Lung (tissue), 12 donors: ENCODE data around the gene OGFOD1. TPM values are rescaled to one million over a fixed set of nuclear protein-coding genes. Genes with fewer than 3 reads are reported as not detected.

Experiments
- ATAC-seq: fragments of 200-7000 bp; cut with Tn5 transposase; one replicate; pipeline ENCODE4 v1.9.1; 2020; ENCODE audit warnings: moderate number of reproducible peaks; ENCODE audit not compliant: insufficient read depth, low FRiP score
- DNase-seq, 3 donors: peaks; one replicate each; pipeline ENCODE4 v3.0.0-alpha.2; 2013 to 2017
- H3K27ac ChIP-seq, 2 donors: one replicate each; pipeline ENCODE4 v1.5.1; 2013; ENCODE audit warnings: mild to moderate bottlenecking in 2 of 2, moderate library complexity in 2 of 2, control low read depth in 1 of 2, inconsistent platforms in 1 of 2, low read depth in 1 of 2, low read length in 1 of 2
- H3K27me3 ChIP-seq, 3 donors: one replicate each; pipeline ENCODE4 v1.5.1; 2013; ENCODE audit warnings: low read length in 2 of 3; ENCODE audit not compliant: control insufficient read depth in 3 of 3, insufficient read depth in 3 of 3
- H3K36me3 ChIP-seq, 4 donors: one replicate each; pipeline ENCODE4 v1.5.1; 2013; ENCODE audit warnings: low read length in 4 of 4, mild to moderate bottlenecking in 1 of 4, moderate library complexity in 1 of 4; ENCODE audit not compliant: control insufficient read depth in 4 of 4, insufficient read depth in 4 of 4
- H3K4me1 ChIP-seq, 5 donors: one replicate each; pipeline ENCODE4 v1.5.1; 2013; ENCODE audit warnings: low read length in 5 of 5, mild to moderate bottlenecking in 2 of 5, moderate library complexity in 1 of 5; ENCODE audit not compliant: control insufficient read depth in 5 of 5, insufficient read depth in 5 of 5
- H3K4me3 ChIP-seq: one replicate; pipeline ENCODE4 v1.5.1; 2013; ENCODE audit warnings: mild to moderate bottlenecking, control low read depth, moderate library complexity
- H3K9ac ChIP-seq, 2 donors: one replicate each; pipeline ENCODE4 v1.5.1; 2013; ENCODE audit warnings: low read length in 2 of 2, control low read depth in 1 of 2; ENCODE audit not compliant: insufficient read depth in 1 of 2
- H3K9me3 ChIP-seq, 4 donors: one replicate each; pipeline ENCODE4 v1.5.1; 2013; ENCODE audit warnings: low read length in 3 of 4, mild to moderate bottlenecking in 1 of 4, moderate library complexity in 1 of 4; ENCODE audit not compliant: control insufficient read depth in 4 of 4, insufficient read depth in 3 of 4
- WGBS, 2 donors: extraction: QIAGEN DNeasy Blood & Tissue Kit; methylation state at CpG; one replicate each; pipeline ENCODE4 v1.1.7; 2013; 5-methylcytosine and 5-hydroxymethylcytosine counted together
- polyA plus RNA-seq, 2 donors: library from polyadenylated mRNA; stranded (reverse); fragments of 200-250 nt; gene quantifications; one replicate each; pipeline ENCODE4 v1.2.1, GENCODE V29; 2013
- total RNA-seq, 2 donors: library from RNA; depleted of rRNA in 1 of 2; stranded (reverse); fragments of >200 nt in 1 of 2; gene quantifications; one replicate each; pipeline ENCODE4 v1.2.1, GENCODE V29; 2014 to 2021
- TF ChIP-seq, protein P1 (sequence below): IDR thresholded peaks from 2 replicates; pipeline ENCODE4 v1.5.1; 2012; ENCODE audit warnings: mild to moderate bottlenecking; ENCODE audit errors: control extremely low read depth, extremely low read depth
- donor health status: control.
- donor health status: control.
- donor health status: Bipolar disorder and iron deficiency.
- donor health status: healthy.
- donor health status: DM: yes; HTN: yes; CAD: no.

Gene OGFOD1
- total and polyA plus RNA-seq, 4 donors, result 9.1 to 36.1 (median 29.5) TPM

DNA sequence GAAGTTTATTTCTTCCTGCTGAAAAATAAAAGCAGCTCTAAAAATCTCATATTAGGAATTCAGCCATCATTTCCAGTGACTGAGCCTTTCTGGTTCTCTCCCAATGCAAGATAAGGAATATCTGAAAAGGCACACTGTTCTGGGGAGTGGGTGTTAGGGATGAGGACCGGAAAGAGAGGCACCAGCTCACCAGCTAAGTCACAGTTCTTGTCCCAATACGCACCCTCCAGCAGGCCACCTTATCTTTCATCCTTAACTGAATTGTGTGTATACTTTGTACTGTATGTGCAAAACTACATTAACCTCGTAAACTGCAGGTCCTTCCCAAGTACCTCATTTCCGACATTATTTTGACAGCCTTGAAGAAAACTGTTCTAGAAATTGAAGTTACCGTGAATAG, 37.0 kb upstream of the OGFOD1 start:
- H3K9me3 ChIP-seq, result no peaks in the 10 kb centered on the region
- WGBS, 2 donors, result 84 to 87% methylated on average over 5 of the region's 5 CpGs
- peaks cover 0 to 9% (median 1%) of the 10 kb centered on the region in 5 donors for H3K4me1 ChIP-seq
- peaks cover 0 to 16% (median 5%) of the 10 kb centered on the region in 4 donors for H3K36me3 ChIP-seq
- H3K27me3 ChIP-seq, result no peaks in the 10 kb centered on the region
- no peak overlapping the region for H3K4me3 ChIP-seq
- no peak for DNase-seq
- TF ChIP-seq, protein P1, sequence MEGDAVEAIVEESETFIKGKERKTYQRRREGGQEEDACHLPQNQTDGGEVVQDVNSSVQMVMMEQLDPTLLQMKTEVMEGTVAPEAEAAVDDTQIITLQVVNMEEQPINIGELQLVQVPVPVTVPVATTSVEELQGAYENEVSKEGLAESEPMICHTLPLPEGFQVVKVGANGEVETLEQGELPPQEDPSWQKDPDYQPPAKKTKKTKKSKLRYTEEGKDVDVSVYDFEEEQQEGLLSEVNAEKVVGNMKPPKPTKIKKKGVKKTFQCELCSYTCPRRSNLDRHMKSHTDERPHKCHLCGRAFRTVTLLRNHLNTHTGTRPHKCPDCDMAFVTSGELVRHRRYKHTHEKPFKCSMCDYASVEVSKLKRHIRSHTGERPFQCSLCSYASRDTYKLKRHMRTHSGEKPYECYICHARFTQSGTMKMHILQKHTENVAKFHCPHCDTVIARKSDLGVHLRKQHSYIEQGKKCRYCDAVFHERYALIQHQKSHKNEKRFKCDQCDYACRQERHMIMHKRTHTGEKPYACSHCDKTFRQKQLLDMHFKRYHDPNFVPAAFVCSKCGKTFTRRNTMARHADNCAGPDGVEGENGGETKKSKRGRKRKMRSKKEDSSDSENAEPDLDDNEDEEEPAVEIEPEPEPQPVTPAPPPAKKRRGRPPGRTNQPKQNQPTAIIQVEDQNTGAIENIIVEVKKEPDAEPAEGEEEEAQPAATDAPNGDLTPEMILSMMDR, result no peak
- H3K9ac ChIP-seq, result no peak overlapping the region
- ATAC-seq, result no peak
- no peak overlapping the region for H3K27ac ChIP-seq

DNA sequence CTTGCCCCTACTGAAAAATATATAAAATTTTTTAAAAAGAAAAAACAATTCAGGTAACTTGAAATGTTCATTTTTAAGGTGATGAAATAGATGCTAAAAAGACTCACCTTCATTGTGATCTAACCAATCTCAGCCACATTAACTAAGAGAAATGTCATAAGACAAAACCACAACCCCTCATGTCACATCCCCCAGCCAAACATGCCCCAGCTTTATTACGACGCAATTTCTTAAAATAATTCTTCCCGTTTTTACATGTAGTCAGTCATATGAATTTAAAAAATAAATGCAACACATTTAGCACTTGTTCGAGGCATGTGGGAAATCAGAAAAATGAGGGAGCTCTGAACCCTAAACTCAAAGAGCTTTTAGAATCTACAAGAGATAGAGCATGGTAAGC, 35.5 kb upstream of the OGFOD1 start:
- Histone ChIP-seq H3K27me3 (no peaks in the 10 kb centered on the region), H3K4me3 (no peak overlapping the region), H3K36me3 (peaks cover 0 to 16% (median 5%) of the 10 kb centered on the region in 4 donors), H3K9me3 (no peaks in the 10 kb centered on the region), H3K4me1 (peaks cover 0 to 20% (median 2%) of the 10 kb centered on the region in 5 donors), H3K27ac (no peak overlapping the region), H3K9ac (no peak overlapping the region)
- no peak for DNase-seq
- TF ChIP-seq, protein P1, result no peak
- no peak for ATAC-seq
- WGBS, 2 donors, result 30 to 71% methylated on average over 4 of the region's 4 CpGs

DNA sequence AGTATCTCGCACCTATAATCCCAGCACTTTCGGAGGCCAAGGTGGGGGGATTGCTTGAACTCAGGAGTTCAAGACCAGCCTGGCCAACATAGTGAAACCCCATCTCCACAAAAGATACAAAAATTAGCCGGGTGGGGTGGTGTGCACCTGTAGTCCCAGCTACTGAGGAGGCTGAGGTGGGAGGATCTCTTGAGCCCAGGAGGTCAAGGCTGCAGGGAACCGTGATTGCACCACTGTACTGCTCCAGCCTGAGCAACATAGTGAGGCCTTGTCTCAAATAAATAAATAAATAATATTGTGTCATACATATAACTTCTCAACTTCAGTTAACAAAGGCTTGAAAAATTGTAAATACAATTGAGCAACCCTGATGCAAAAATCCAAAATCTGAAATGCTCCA, 34.2 kb upstream of the OGFOD1 start:
- Histone ChIP-seq H3K4me3 (no peak overlapping the region), H3K36me3 (peaks cover 0 to 8% (median 3%) of the 10 kb centered on the region in 4 donors), H3K9ac (no peak overlapping the region), H3K27ac (no peak overlapping the region), H3K4me1 (peaks cover 0 to 20% (median 2%) of the 10 kb centered on the region in 5 donors), H3K27me3 (no peaks in the 10 kb centered on the region), H3K9me3 (no peaks in the 10 kb centered on the region)
- WGBS, 2 donors, result 97 to 100% methylated on average over 4 of the region's 4 CpGs
- ATAC-seq (no peak), DNase-seq (no peak)
- TF ChIP-seq, protein P1, result no peak
